ENCODE data around the gene TMEM109. TPM values are rescaled to one million over a fixed set of nuclear protein-coding genes. Genes with fewer than 3 reads are reported as not detected.
A peak's percentile ranks its signal among the peaks of the same experiment; 100 is the strongest.

TMEM109 gene
- total and polyA plus RNA-seq, 4 experiments from 2014 or later, result 66.9 to 333 (median 131) TPM

- Histone ChIP-seq H3K36me3 (ENCODE audit: insufficient read depth, low read length) (peaks cover 3% of the 10 kb centered on the region), H3K9me3 (ENCODE audit: control insufficient read depth in 1 of 2, low read length in 2 of 2) (no peaks in the 10 kb centered on the region), H3K4me3 (ENCODE audit: low read length in 2 of 2) (peak overlapping the region; percentile 38 to 92), H3K27me3 (ENCODE audit: insufficient read depth, low read length) (no peaks in the 10 kb centered on the region), H3K27ac (ENCODE audit: low read depth, low read length) (peak overlapping the region; percentile 92), H3K4me1 (ENCODE audit: insufficient read depth, low read length) (peaks cover 23% of the 10 kb centered on the region)
- CTCF ChIA-PET (ENCODE audit: partially characterized antibody), result interaction anchor here (0.9 to 3.5 kb wide), 25 partner anchors 9 to 188 kb away, joined by 3 to 18 read pairs (median 5); no protein-coding TSS in a partner anchor
- Mint-ChIP-seq H3K4me1 (peaks cover 18 to 38% (median 24%) of the 10 kb centered on the region in 4 donors), H3K4me3 (peak overlapping the region; percentile 93 to 98 (median 96)), H3K36me3 (peaks cover 20 to 35% of the 10 kb centered on the region in 2 donors), H3K9me3 (peaks cover 0 to 9% (median 3%) of the 10 kb centered on the region in 8 donors), H3K27ac (peak overlapping the region; percentile 88 to 98 (median 96)), H3K27me3 (peaks cover 0 to 1% of the 10 kb centered on the region in 2 donors)
- DNase-seq, result peak; percentile 78 to 82 (median 80)
- intact Hi-C loops (cut with micrococcal nuclease), result loop anchor here (1.0 to 2.0 kb wide), 5 partner anchors 53 to 217 kb away; partner anchors contain the start of gene TMEM109
- POLR2A ChIA-PET (ENCODE audit: partially characterized antibody), result interaction anchor here (0.7 to 1.6 kb wide), 3 partner anchors 100 to 122 kb away, joined by 3 to 6 read pairs (median 3); no protein-coding TSS in a partner anchor
These were observed 56.4 kb downstream of the TMEM109 start for GRCh38 chr11:60970369-60970774.

DNA sequence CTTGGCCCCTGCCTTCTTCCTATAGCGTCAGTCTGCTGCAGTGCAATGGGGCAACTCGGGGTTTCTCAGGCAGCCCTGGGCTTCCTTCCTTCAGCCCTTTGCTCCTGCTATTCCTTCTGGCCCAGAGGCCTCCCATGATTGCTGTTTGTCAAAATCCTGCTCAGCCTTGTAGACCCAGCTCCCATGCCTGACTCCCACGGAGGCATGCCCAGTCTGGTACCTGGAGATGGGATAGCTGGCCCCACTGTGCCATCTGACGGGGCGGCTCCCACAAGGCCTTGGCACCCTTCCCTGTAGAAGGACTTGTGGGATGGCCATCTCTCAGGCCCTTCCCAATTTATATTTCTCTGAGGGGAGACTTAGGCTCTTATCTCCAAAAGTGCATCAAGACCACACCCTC lies 56.9 kb downstream of the TMEM109 start:
- Histone ChIP-seq H3K27me3 (ENCODE audit: insufficient read depth, low read length) (no peaks in the 10 kb centered on the region), H3K36me3 (ENCODE audit: insufficient read depth, low read length) (peaks cover 3% of the 10 kb centered on the region), H3K4me1 (ENCODE audit: insufficient read depth, low read length) (peaks cover 28% of the 10 kb centered on the region), H3K27ac (ENCODE audit: low read depth, low read length) (peak overlapping the region; percentile 92), H3K9me3 (ENCODE audit: control insufficient read depth in 1 of 2, low read length in 2 of 2) (no peaks in the 10 kb centered on the region), H3K4me3 (ENCODE audit: low read length in 2 of 2) (peak overlapping the region; percentile 92 to 99)
- peak overlapping the region; percentile 93 to 98 (median 96) for H3K4me3 Mint-ChIP-seq
- peaks cover 0 to 1% of the 10 kb centered on the region in 2 donors for H3K27me3 Mint-ChIP-seq
- ChIA-PET CTCF (ENCODE audit: partially characterized antibody) (interaction anchor here (0.8 to 3.5 kb wide), 18 partner anchors 28 to 140 kb away, joined by 3 to 18 read pairs (median 4); partner anchors contain the start of gene CD5), POLR2A (ENCODE audit: partially characterized antibody) (interaction anchor here (0.7 to 1.6 kb wide), 12 partner anchors 17 to 391 kb away, joined by 3 to 6 read pairs (median 4); partner anchors contain the start of gene CYB561A3)
- intact Hi-C loops (cut with micrococcal nuclease), result loop anchor here (1.0 to 2.0 kb wide), 7 partner anchors 15 to 216 kb away; partner anchors contain the start of gene TMEM109
- no peak for DNase-seq
- H3K9me3 Mint-ChIP-seq, result peaks cover 0 to 9% (median 3%) of the 10 kb centered on the region in 8 donors
- H3K36me3 Mint-ChIP-seq, result peaks cover 22 to 37% of the 10 kb centered on the region in 2 donors
- H3K4me1 Mint-ChIP-seq, result peaks cover 18 to 42% (median 26%) of the 10 kb centered on the region in 4 donors
- peak overlapping the region; percentile 88 to 98 (median 96) for H3K27ac Mint-ChIP-seq

GRCh38 chr11:60971520-60971919 lies 57.6 kb downstream of the TMEM109 start, which contains the start of gene CD6:
CD6 (plus strand) TSS chr11:60971680; CDS start chr11:60971866, 186 bp downstream.
- no peaks in the 10 kb centered on the region for H3K27me3 ChIP-seq (ENCODE audit: insufficient read depth, low read length)
- ChIA-PET POLR2A (ENCODE audit: partially characterized antibody) (interaction anchor here (0.7 to 1.4 kb wide), 12 partner anchors 10 to 390 kb away, joined by 3 to 6 read pairs (median 4); partner anchors contain the start of gene CYB561A3), CTCF (ENCODE audit: partially characterized antibody) (interaction anchor here (0.8 to 3.5 kb wide), 18 partner anchors 9 to 140 kb away, joined by 3 to 18 read pairs (median 4); partner anchors contain the start of gene CD5)
- H3K4me1 ChIP-seq (ENCODE audit: insufficient read depth, low read length), result peaks cover 35% of the 10 kb centered on the region
- Mint-ChIP-seq H3K4me3 (peak within 1 kb of the TSS; percentile 93 to 98 (median 96)), H3K27ac (peak within 1 kb of the TSS; percentile 88 to 98 (median 96)), H3K36me3 (peaks cover 28 to 42% of the 10 kb centered on the region in 2 donors), H3K4me1 (peaks cover 23 to 49% (median 32%) of the 10 kb centered on the region in 4 donors), H3K9me3 (peaks cover 0 to 9% (median 3%) of the 10 kb centered on the region in 8 donors), H3K27me3 (peaks cover 0 to 1% of the 10 kb centered on the region in 2 donors)
- intact Hi-C loops (cut with micrococcal nuclease), result loop anchor here (1.0 to 2.0 kb wide), 4 partner anchors 15 to 111 kb away; partner anchors contain the start of gene TMEM109
- peak within 1 kb of the TSS; percentile 92 for H3K27ac ChIP-seq (ENCODE audit: low read depth, low read length)
- peak within 1 kb of the TSS; percentile 92 to 99 for H3K4me3 ChIP-seq (ENCODE audit: low read length in 2 of 2)
- H3K36me3 ChIP-seq (ENCODE audit: insufficient read depth, low read length), result peaks cover 3% of the 10 kb centered on the region
- DNase-seq, result peak; percentile 70 to 87 (median 74)
- H3K9me3 ChIP-seq (ENCODE audit: control insufficient read depth in 1 of 2, low read length in 2 of 2), result no peaks in the 10 kb centered on the region

DNA sequence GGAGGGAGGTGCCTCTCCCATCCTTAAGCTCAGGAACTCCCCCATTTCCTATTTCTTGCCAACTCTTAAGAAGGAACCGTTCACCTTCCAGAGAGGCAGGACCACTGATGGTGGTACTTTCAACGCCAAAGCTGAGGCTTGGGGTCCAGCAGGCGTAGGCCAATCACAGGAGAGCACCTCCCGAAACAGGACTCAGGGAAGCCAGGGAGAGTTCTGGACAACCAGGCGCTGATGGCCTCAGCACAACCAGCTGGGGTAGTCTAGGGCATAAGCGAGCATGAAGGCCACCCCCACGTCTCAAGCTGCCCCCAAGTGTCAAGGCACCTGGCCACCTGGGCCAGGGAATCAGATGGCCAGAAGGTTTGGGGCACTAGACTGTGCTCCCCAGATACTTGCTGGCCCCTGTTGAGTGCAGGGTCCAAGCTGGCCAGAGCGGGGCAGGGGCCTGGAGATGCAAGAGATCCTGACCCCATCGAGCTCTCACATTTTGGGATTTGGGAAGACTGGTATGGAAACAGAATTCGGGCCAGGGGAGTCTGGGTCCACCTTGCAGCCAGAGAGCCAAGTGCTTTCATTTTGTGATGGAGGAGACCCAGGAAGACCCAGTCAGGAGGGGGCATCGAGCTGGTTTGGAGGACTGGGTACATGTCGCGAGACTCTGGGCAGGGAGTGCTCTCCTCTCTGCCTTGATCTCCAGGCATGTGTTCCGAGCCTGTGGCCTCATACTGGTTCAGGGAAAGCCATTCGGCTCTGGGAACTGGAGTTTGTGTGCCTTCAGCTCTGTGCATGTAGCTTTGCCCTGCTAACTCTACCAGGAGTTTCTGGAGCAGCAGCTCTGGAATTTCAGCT lies 58.4 kb downstream of the TMEM109 start:
- intact Hi-C loops (cut with micrococcal nuclease), result no loop called here
- Mint-ChIP-seq H3K4me1 (peaks cover 30 to 58% (median 40%) of the 10 kb centered on the region in 4 donors), H3K27ac (peak overlapping the region; percentile 88 to 98 (median 96)), H3K9me3 (peaks cover 0 to 9% (median 3%) of the 10 kb centered on the region in 8 donors), H3K36me3 (peaks cover 33 to 49% of the 10 kb centered on the region in 2 donors), H3K4me3 (peak overlapping the region; percentile 93 to 98 (median 96)), H3K27me3 (peaks cover 0 to 1% of the 10 kb centered on the region in 2 donors)
- CTCF ChIA-PET (ENCODE audit: partially characterized antibody), result interaction anchor here (0.8 to 3.5 kb wide), 6 partner anchors 10 to 129 kb away, joined by 3 to 16 read pairs (median 4); partner anchors contain the start of gene CD5
- POLR2A ChIA-PET (ENCODE audit: partially characterized antibody), result interaction anchor here (0.8 to 1.4 kb wide), 5 partner anchors 11 to 163 kb away, joined by 3 to 5 read pairs (median 4); no protein-coding TSS in a partner anchor
- peaks cover 6% of the 10 kb centered on the region for H3K36me3 ChIP-seq (ENCODE audit: insufficient read depth, low read length)
- H3K9me3 ChIP-seq (ENCODE audit: control insufficient read depth in 1 of 2, low read length in 2 of 2), result no peaks in the 10 kb centered on the region
- H3K27ac ChIP-seq (ENCODE audit: low read depth, low read length), result peak overlapping the region; percentile 92
- H3K4me3 ChIP-seq (ENCODE audit: low read length in 2 of 2), result peak overlapping the region; percentile 92 to 99
- no peaks in the 10 kb centered on the region for H3K27me3 ChIP-seq (ENCODE audit: insufficient read depth, low read length)
- peak in 3 of 5 donors; percentile 37 to 51 (median 43) for DNase-seq
- peaks cover 43% of the 10 kb centered on the region for H3K4me1 ChIP-seq (ENCODE audit: insufficient read depth, low read length)

Other genes with a start within 250 kb of the TMEM109 start
- gene MS4A8, start 214.5 kb upstream of the TMEM109 start, total RNA-seq, result not detected
- gene MS4A8, start 214.5 kb upstream of the TMEM109 start, polyA plus RNA-seq, result not detected
- not detected for gene MS4A18, start 189.4 kb upstream of the TMEM109 start, total RNA-seq
- not detected for gene MS4A18, start 189.4 kb upstream of the TMEM109 start, polyA plus RNA-seq
- not detected for gene MS4A15, start 157.3 kb upstream of the TMEM109 start, total RNA-seq
- not detected for gene MS4A15, start 157.3 kb upstream of the TMEM109 start, polyA plus RNA-seq
- not detected for gene MS4A10, start 128.8 kb upstream of the TMEM109 start, total RNA-seq
- not detected for gene MS4A10, start 128.8 kb upstream of the TMEM109 start, polyA plus RNA-seq
- 1 to 10 TPM; 7.5 to 9.6 TPM for gene CCDC86, start 72.0 kb upstream of the TMEM109 start, total RNA-seq
- 10 to 100 TPM; 12.5 to 17.2 TPM for gene CCDC86, start 72.0 kb upstream of the TMEM109 start, polyA plus RNA-seq
- gene PTGDR2, start 58.2 kb upstream of the TMEM109 start, total RNA-seq, result 1 to 10 TPM; 3.6 TPM
- gene PTGDR2, start 58.2 kb upstream of the TMEM109 start, polyA plus RNA-seq, result 1 to 10 TPM; 1.9 to 3.5 TPM
- under 1 TPM; 0.33 to 0.41 TPM for gene ZP1, start 46.6 kb upstream of the TMEM109 start, total RNA-seq
- under 1 TPM in 1 of 2 donors, not detected in 1; 0.50 TPM for gene ZP1, start 46.6 kb upstream of the TMEM109 start, polyA plus RNA-seq
- gene PRPF19, start 7.6 kb upstream of the TMEM109 start, total RNA-seq, result 10 to 100 TPM; 97.4 to 99.2 TPM
- 10 to 100 TPM; 10.8 to 17.1 TPM for gene PRPF19, start 7.6 kb upstream of the TMEM109 start, polyA plus RNA-seq
- under 1 TPM; 0.78 to 0.93 TPM for gene TMEM132A, start 10.3 kb downstream of the TMEM109 start, total RNA-seq
- gene TMEM132A, start 10.3 kb downstream of the TMEM109 start, polyA plus RNA-seq, result not detected
- 1 to 10 TPM; 4.6 to 5.4 TPM for gene SLC15A3, start 38.0 kb downstream of the TMEM109 start, total RNA-seq
- gene SLC15A3, start 38.0 kb downstream of the TMEM109 start, polyA plus RNA-seq, result under 1 TPM in 1 of 2 donors, not detected in 1; 0.29 TPM
- gene CD6, start 57.5 kb downstream of the TMEM109 start, total RNA-seq, result 100 to 1,000 TPM; 414 to 428 TPM
- gene CD6, start 57.5 kb downstream of the TMEM109 start, polyA plus RNA-seq, result 100 to 1,000 TPM; 281 to 298 TPM
- gene CD5, start 188.3 kb downstream of the TMEM109 start, total RNA-seq, result 100 to 1,000 TPM; 283 to 289 TPM
- 100 to 1,000 TPM; 170 to 323 TPM for gene CD5, start 188.3 kb downstream of the TMEM109 start, polyA plus RNA-seq
- 1 to 10 TPM; 7.3 to 7.9 TPM for gene VPS37C, start 247.3 kb downstream of the TMEM109 start, total RNA-seq
- under 1 TPM; 0.25 to 0.93 TPM for gene VPS37C, start 247.3 kb downstream of the TMEM109 start, polyA plus RNA-seq